Muscle of leg (tissue), 11 donors: ENCODE data around the gene ULK4. TPM values are rescaled to one million over a fixed set of nuclear protein-coding genes. Genes with fewer than 3 reads are reported as not detected.
A peak's percentile ranks its signal among the peaks of the same experiment; 100 is the strongest.
"Not testable (repeated sequence)": the region's sequence is repeated elsewhere in the genome, so short reads cannot be mapped to it uniquely, and the experiment has no call there.

Experiments used
- DNase-seq: peaks from one replicate; pipeline ENCODE4 v3.0.0; 2013
- H3K27ac ChIP-seq: one replicate; pipeline ENCODE4 v1.5.1; 2013; ENCODE audit warnings: mild to moderate bottlenecking, low read length, control low read depth
- H3K27me3 ChIP-seq: one replicate; pipeline ENCODE4 v1.6.1; 2013; ENCODE audit warnings: low read length; ENCODE audit not compliant: control insufficient read depth, insufficient read depth
- H3K36me3 ChIP-seq: one replicate; pipeline ENCODE4 v1.6.1; 2013; ENCODE audit warnings: low read length; ENCODE audit not compliant: control insufficient read depth, insufficient read depth
- H3K4me1 ChIP-seq: one replicate; pipeline ENCODE4 v1.6.1; 2013; ENCODE audit warnings: low read length; ENCODE audit not compliant: control insufficient read depth, insufficient read depth
- H3K4me3 ChIP-seq: one replicate; pipeline ENCODE4 v1.5.1; 2013; ENCODE audit warnings: low read length, control low read depth
- H3K9me3 ChIP-seq: replicated peaks from 2 replicates; pipeline ENCODE4 v1.6.1; 2013; ENCODE audit warnings: low read depth, low read length; ENCODE audit not compliant: control insufficient read depth
- WGBS: methylation state at CpG from one replicate; pipeline ENCODE4 v1.1.5; 2013; ENCODE audit warnings: missing lambda C conversion rate; ENCODE audit not compliant: insufficient coverage; 5-methylcytosine and 5-hydroxymethylcytosine counted together
- polyA plus RNA-seq, 8 donors: library from polyadenylated mRNA; unstranded; fragments of 120-200 nt; gene quantifications; one replicate each; pipeline versions ENCODE4 v1.2.1 to v1.2.3, GENCODE V29; 2013; ENCODE audit warnings: inconsistent platforms in 1 of 8, low replicate concordance in 1 of 8; ENCODE audit not compliant: insufficient read length in 8 of 8, insufficient read depth in 1 of 8
- total RNA-seq: library from RNA; stranded (reverse); fragments of 120-200 nt; gene quantifications from one replicate; pipeline ENCODE4 v1.2.4, GENCODE V29; 2013

ULK4 gene
- total and polyA plus RNA-seq, 9 donors, result 2.2 to 5.6 (median 2.4) TPM

- no CpG with 5 or more reads among the region's 1 CpG for WGBS
- DNase-seq, result no peak
- Histone ChIP-seq H3K27ac (no peak overlapping the region), H3K4me3 (no peak overlapping the region), H3K27me3 (no peaks in the 10 kb centered on the region), H3K9me3 (no peaks in the 10 kb centered on the region), H3K36me3 (no peaks in the 10 kb centered on the region), H3K4me1 (no peaks in the 10 kb centered on the region)
These were observed 114.2 kb downstream of the ULK4 start for GRCh38 chr3:41847679-41848078.

- DNase-seq, result no peak
- Histone ChIP-seq H3K4me1 (no peaks in the 10 kb centered on the region), H3K4me3 (no peak overlapping the region), H3K27ac (no peak overlapping the region), H3K27me3 (no peaks in the 10 kb centered on the region), H3K36me3 (no peaks in the 10 kb centered on the region), H3K9me3 (no peaks in the 10 kb centered on the region)
- WGBS, result no CpG with 5 or more reads among the region's 1 CpG
These were observed 115.1 kb downstream of the ULK4 start for GRCh38 chr3:41846850-41847249.

GRCh38 chr3:41845826-41846225, 116.1 kb downstream of the ULK4 start:
- Histone ChIP-seq H3K27ac (no peak overlapping the region), H3K27me3 (no peaks in the 10 kb centered on the region), H3K36me3 (no peaks in the 10 kb centered on the region), H3K4me1 (no peaks in the 10 kb centered on the region), H3K9me3 (no peaks in the 10 kb centered on the region), H3K4me3 (no peak overlapping the region)
- WGBS, result no CpG with 5 or more reads among the region's 1 CpG
- no peak for DNase-seq

GRCh38 chr3:41844256-41844655, 117.6 kb downstream of the ULK4 start:
- H3K4me1 ChIP-seq, DNase-seq, H3K27me3 ChIP-seq, H3K27ac ChIP-seq, H3K9me3 ChIP-seq, H3K4me3 ChIP-seq, H3K36me3 ChIP-seq: not testable (repeated sequence)
- 96% methylated on average over 24 of the region's 24 CpGs for WGBS

GRCh38 chr3:41840936-41841668, 120.8 kb downstream of the ULK4 start:
- not testable (repeated sequence) for H3K4me3 ChIP-seq, H3K36me3 ChIP-seq, H3K27ac ChIP-seq, DNase-seq, H3K4me1 ChIP-seq, H3K9me3 ChIP-seq, H3K27me3 ChIP-seq
- WGBS, result 96% methylated on average over 41 of the region's 52 CpGs

GRCh38 chr3:41836360-41837134, 125.4 kb downstream of the ULK4 start:
- Histone ChIP-seq H3K9me3 (peaks cover 2% of the 10 kb centered on the region), H3K27ac (no peak overlapping the region), H3K4me1 (no peaks in the 10 kb centered on the region), H3K36me3 (no peaks in the 10 kb centered on the region), H3K27me3 (no peaks in the 10 kb centered on the region), H3K4me3 (no peak overlapping the region)
- DNase-seq, result no peak
- 83% methylated on average over 2 of the region's 11 CpGs for WGBS

- no CpG with 5 or more reads among the region's 3 CpGs for WGBS
- Histone ChIP-seq H3K36me3 (no peaks in the 10 kb centered on the region), H3K27me3 (no peaks in the 10 kb centered on the region), H3K27ac (no peak overlapping the region), H3K4me1 (no peaks in the 10 kb centered on the region), H3K9me3 (peaks cover 2% of the 10 kb centered on the region), H3K4me3 (no peak overlapping the region)
- DNase-seq, result no peak
These were observed 128.3 kb downstream of the ULK4 start for GRCh38 chr3:41833628-41834027.

GRCh38 chr3:41819236-41819635, 142.7 kb downstream of the ULK4 start:
- Histone ChIP-seq H3K27me3 (no peaks in the 10 kb centered on the region), H3K27ac (no peak overlapping the region), H3K4me3 (no peak overlapping the region), H3K9me3 (no peaks in the 10 kb centered on the region), H3K36me3 (no peaks in the 10 kb centered on the region), H3K4me1 (no peaks in the 10 kb centered on the region)
- no CpG with 5 or more reads among the region's 3 CpGs for WGBS
- DNase-seq, result no peak

GRCh38 chr3:41808618-41809017, 153.3 kb downstream of the ULK4 start:
- Histone ChIP-seq H3K4me3 (no peak overlapping the region), H3K27me3 (no peaks in the 10 kb centered on the region), H3K27ac (no peak overlapping the region), H3K36me3 (no peaks in the 10 kb centered on the region), H3K9me3 (no peaks in the 10 kb centered on the region), H3K4me1 (no peaks in the 10 kb centered on the region)
- no peak for DNase-seq
- 87% methylated on average over 5 of the region's 8 CpGs for WGBS

- Histone ChIP-seq H3K4me1 (no peaks in the 10 kb centered on the region), H3K9me3 (no peaks in the 10 kb centered on the region), H3K4me3 (no peak overlapping the region), H3K27ac (no peak overlapping the region), H3K27me3 (no peaks in the 10 kb centered on the region), H3K36me3 (no peaks in the 10 kb centered on the region)
- DNase-seq, result peak; percentile 34
- no CpG with 5 or more reads among the region's 1 CpG for WGBS
These were observed 153.8 kb downstream of the ULK4 start for GRCh38 chr3:41808152-41808551.
